HG02884 (cell line): Measurements from ENCODE around the gene S100B.

Source experiments
- ATAC-seq: cut with Tn5 transposase; IDR thresholded peaks from one replicate; pipeline ENCODE4 v1.9.1; 2021; ENCODE audit warnings: mild to moderate bottlenecking, moderate library complexity; ENCODE audit not compliant: unreplicated experiment

S100B gene

GRCh38 chr21:46628868-46629267, 24.0 kb upstream of the S100B start:
- ATAC-seq, result no peak

GRCh38 chr21:46627726-46628125, 22.8 kb upstream of the S100B start:
- ATAC-seq, result no peak

GRCh38 chr21:46626975-46627501, 22.2 kb upstream of the S100B start:
- no peak for ATAC-seq

- no peak for ATAC-seq
Measured at GRCh38 chr21:46626536-46626935, 21.7 kb upstream of the S100B start.

GRCh38 chr21:46625759-46626158, 20.9 kb upstream of the S100B start:
- no peak for ATAC-seq

- no peak for ATAC-seq
Measured at GRCh38 chr21:46624050-46624449, 19.2 kb upstream of the S100B start.

GRCh38 chr21:46622226-46622625, 17.3 kb upstream of the S100B start:
- no peak for ATAC-seq

- ATAC-seq, result no peak
Measured at GRCh38 chr21:46621457-46622182, 16.7 kb upstream of the S100B start.

GRCh38 chr21:46620846-46621245, 16.0 kb upstream of the S100B start:
- no peak for ATAC-seq

- no peak for ATAC-seq
Measured at GRCh38 chr21:46619846-46620245, 15.0 kb upstream of the S100B start.

- ATAC-seq, result no peak
Measured at GRCh38 chr21:46618738-46619379, 14.0 kb upstream of the S100B start.

- no peak for ATAC-seq
Measured at GRCh38 chr21:46617267-46618051, 12.6 kb upstream of the S100B start.

GRCh38 chr21:46616656-46617055, 11.8 kb upstream of the S100B start:
- no peak for ATAC-seq

- ATAC-seq, result no peak
Measured at GRCh38 chr21:46616050-46616449, 11.2 kb upstream of the S100B start.

GRCh38 chr21:46613391-46613790, 8.5 kb upstream of the S100B start:
- no peak for ATAC-seq

- ATAC-seq, result no peak
Measured at GRCh38 chr21:46610018-46610701, 5.3 kb upstream of the S100B start.

- ATAC-seq, result peak; percentile 50
Measured at GRCh38 chr21:46608672-46609111, 3.8 kb upstream of the S100B start.

GRCh38 chr21:46607636-46608035, 2.8 kb upstream of the S100B start:
- ATAC-seq, result no peak

- ATAC-seq, result no peak
Measured at GRCh38 chr21:46606427-46606813, 1.5 kb upstream of the S100B start.

- peak; percentile 59 for ATAC-seq
Measured at GRCh38 chr21:46605767-46606426, 1.0 kb upstream of the S100B start.
